Measurements from ENCODE around the gene FMO1. TPM values are rescaled to one million over a fixed set of nuclear protein-coding genes. Genes with fewer than 3 reads are reported as not detected.

The FMO1 gene
- total RNA-seq, 1 donor: under 0.01 TPM

- no peak for DNase-seq (ENCODE audit: low read depth)
- peak overlapping the region; percentile 64 for H3K4me3 ChIP-seq (ENCODE audit: low read depth, low read length)
- no peak for TF ChIP-seq CTCF (IDR thresholded peaks at IDR 0.05; ENCODE audit: insufficient read depth, low read depth, low read length)
Measured at GRCh38 chr1:171251952-171252300, 3.6 kb downstream of the FMO1 start.

GRCh38 chr1:171252482-171252881 lies 4.2 kb downstream of the FMO1 start:
- no peak for DNase-seq (ENCODE audit: low read depth)

GRCh38 chr1:171254859-171255258 lies 6.6 kb downstream of the FMO1 start:
- TF ChIP-seq CTCF (IDR thresholded peaks at IDR 0.05; ENCODE audit: insufficient read depth, low read depth, low read length): no peak
- DNase-seq (ENCODE audit: low read depth): no peak
- H3K4me3 ChIP-seq (ENCODE audit: low read depth, low read length): no peak overlapping the region

More at GRCh38 chr1:171252482-171252881, 4.2 kb downstream of the FMO1 start:
- no peak for TF ChIP-seq CTCF (IDR thresholded peaks at IDR 0.05; ENCODE audit: insufficient read depth, low read depth, low read length)
- no peak overlapping the region for H3K4me3 ChIP-seq (ENCODE audit: low read depth, low read length)

GRCh38 chr1:171256940-171257606 lies 8.8 kb downstream of the FMO1 start:
- DNase-seq (ENCODE audit: low read depth): peak; percentile 19
- H3K4me3 ChIP-seq (ENCODE audit: low read depth, low read length): no peak overlapping the region
- no peak for TF ChIP-seq CTCF (IDR thresholded peaks at IDR 0.05; ENCODE audit: insufficient read depth, low read depth, low read length)

- no peak for DNase-seq (ENCODE audit: low read depth)
- no peak overlapping the region for H3K4me3 ChIP-seq (ENCODE audit: low read depth, low read length)
- TF ChIP-seq CTCF (IDR thresholded peaks at IDR 0.05; ENCODE audit: insufficient read depth, low read depth, low read length): no peak
Measured at GRCh38 chr1:171257607-171258076, 9.3 kb downstream of the FMO1 start.

- TF ChIP-seq CTCF (IDR thresholded peaks at IDR 0.05; ENCODE audit: insufficient read depth, low read depth, low read length): no peak
- no peak overlapping the region for H3K4me3 ChIP-seq (ENCODE audit: low read depth, low read length)
- DNase-seq (ENCODE audit: low read depth): no peak
Measured at GRCh38 chr1:171258429-171258828, 10.1 kb downstream of the FMO1 start.

- no peak for TF ChIP-seq CTCF (IDR thresholded peaks at IDR 0.05; ENCODE audit: insufficient read depth, low read depth, low read length)
- no peak for DNase-seq (ENCODE audit: low read depth)
- no peak overlapping the region for H3K4me3 ChIP-seq (ENCODE audit: low read depth, low read length)
Measured at GRCh38 chr1:171258943-171259342, 10.6 kb downstream of the FMO1 start.

Data from fibroblast of villous mesenchyme (primary cell).